IgD-negative memory B cell (primary cell): Measurements from ENCODE around the gene ABHD17A. TPM values are rescaled to one million over a fixed set of nuclear protein-coding genes. Genes with fewer than 3 reads are reported as not detected.
"Not testable (repeated sequence)": the region's sequence is repeated elsewhere in the genome, so short reads cannot be mapped to it uniquely, and the experiment has no call there.

Experiments
- H3K27ac Mint-ChIP-seq, 3 donors: one replicate each; pipeline ENCODE4 v1.8.0; 2020 to 2022; ENCODE audit warnings: mild to moderate bottlenecking in 3 of 3, mixed read lengths in 3 of 3, moderate library complexity in 1 of 3
- H3K27me3 Mint-ChIP-seq: one replicate; pipeline ENCODE4 v1.8.0; 2021; ENCODE audit warnings: mixed read lengths
- H3K36me3 Mint-ChIP-seq: one replicate; pipeline ENCODE4 v1.8.0; 2020; ENCODE audit warnings: mild to moderate bottlenecking, mixed read lengths
- H3K4me1 Mint-ChIP-seq, 3 donors: one replicate each; pipeline ENCODE4 v1.8.0; 2020 to 2022; ENCODE audit warnings: mixed read lengths in 3 of 3, mild to moderate bottlenecking in 1 of 3
- H3K4me3 Mint-ChIP-seq, 4 donors: one replicate each; pipeline ENCODE4 v1.8.0; 2020 to 2022; ENCODE audit warnings: mild to moderate bottlenecking in 4 of 4, mixed read lengths in 4 of 4, moderate library complexity in 3 of 4
- H3K9me3 Mint-ChIP-seq, 3 donors: one replicate each; pipeline ENCODE4 v1.8.0; 2020 to 2021; ENCODE audit warnings: mixed read lengths in 3 of 3, mild to moderate bottlenecking in 1 of 3
- polyA plus RNA-seq: library from polyadenylated mRNA; unstranded; fragments of 300-500 nt; fragmentation: Illumina TruSeq; gene quantifications from one replicate; pipeline ENCODE4 v1.2.3, GENCODE V29; 2021

The ABHD17A gene
- polyA plus RNA-seq, 1 donor from 2014 or later, result 107 TPM

DNA sequence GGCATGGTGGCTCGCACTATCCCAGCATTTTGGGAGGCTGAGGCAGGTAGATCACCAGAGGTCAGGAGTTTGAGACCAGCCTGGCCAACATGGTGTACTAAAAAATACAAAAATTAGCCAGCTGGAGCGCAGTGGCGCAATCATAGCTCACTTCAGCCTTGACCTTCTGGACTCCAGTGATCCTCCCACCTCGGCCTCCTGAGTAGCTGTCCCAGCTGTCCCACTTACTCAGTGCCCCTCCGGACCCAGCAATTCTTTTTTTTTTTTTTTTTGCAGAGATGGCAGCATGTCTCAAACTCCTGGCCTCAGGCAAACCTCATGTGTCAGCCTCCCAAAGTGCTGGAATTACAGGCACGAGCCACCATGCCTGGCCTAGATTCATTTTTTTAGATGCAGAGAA is 17.6 kb upstream of the ABHD17A start:
- Mint-ChIP-seq H3K27me3 (no peaks in the 10 kb centered on the region), H3K36me3 (no peaks in the 10 kb centered on the region), H3K4me1 (peaks cover 23 to 30% (median 23%) of the 10 kb centered on the region in 3 donors), H3K27ac (peak overlapping the region; percentile 95 to 98 (median 98)), H3K4me3 (peak overlapping the region in 3 of 4 donors; percentile 84 to 91 (median 87)), H3K9me3 (no peaks in the 10 kb centered on the region)

DNA sequence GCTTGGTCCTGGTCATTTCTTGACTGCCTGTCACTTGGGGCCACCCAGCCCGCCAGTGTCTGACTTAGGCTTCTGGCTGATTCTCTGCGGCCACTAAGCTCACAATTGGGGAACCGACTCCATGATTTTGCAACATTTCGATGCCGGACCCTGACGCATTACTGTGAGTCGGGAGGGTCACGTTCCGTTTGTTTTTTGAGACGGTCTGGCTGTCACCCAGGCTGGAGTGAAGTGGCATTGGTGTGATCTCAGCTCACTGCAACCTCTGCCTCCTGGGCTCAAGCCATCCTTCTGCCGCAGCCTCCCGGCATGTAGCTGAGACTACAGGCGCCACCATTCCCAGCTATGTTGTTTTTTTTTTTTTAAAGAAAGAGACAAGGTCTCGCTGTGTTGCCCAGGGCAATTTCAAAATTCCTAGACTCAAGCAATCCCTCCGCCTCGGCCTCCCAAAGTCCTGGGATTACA is 16.7 kb upstream of the ABHD17A start:
- Mint-ChIP-seq H3K9me3 (no peaks in the 10 kb centered on the region), H3K27me3 (no peaks in the 10 kb centered on the region), H3K27ac (peak overlapping the region in 1 of 3 donors; percentile 98), H3K36me3 (no peaks in the 10 kb centered on the region), H3K4me3 (peak overlapping the region in 1 of 4 donors; percentile 45), H3K4me1 (peaks cover 26 to 36% (median 31%) of the 10 kb centered on the region in 3 donors)

DNA sequence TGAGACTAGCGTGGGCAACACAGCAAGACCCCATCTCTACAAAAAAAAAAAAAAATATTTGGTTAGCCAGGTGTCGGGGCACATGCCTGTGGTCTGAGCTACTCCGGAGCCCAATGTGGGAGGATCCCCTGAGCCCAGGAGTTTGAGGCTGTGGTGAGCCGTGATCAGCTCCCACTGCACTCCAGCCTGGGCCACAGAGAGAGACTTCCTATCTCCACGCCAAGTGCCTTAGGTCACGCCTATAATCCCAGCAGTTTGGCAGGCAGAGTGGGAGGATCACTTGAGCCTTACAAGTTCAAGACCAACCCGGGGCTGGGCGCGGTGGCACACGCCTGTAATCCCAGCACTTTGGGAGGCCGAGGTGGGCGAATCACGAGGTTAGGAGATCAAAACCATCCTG is 11.2 kb upstream of the ABHD17A start:
- Mint-ChIP-seq H3K9me3 (no peaks in the 10 kb centered on the region), H3K27ac (peak overlapping the region; percentile 98 to 99 (median 99)), H3K4me3 (peak overlapping the region; percentile 84 to 96 (median 92)), H3K36me3 (no peaks in the 10 kb centered on the region), H3K4me1 (peaks cover 15 to 26% (median 15%) of the 10 kb centered on the region in 3 donors), H3K27me3 (no peaks in the 10 kb centered on the region)

DNA sequence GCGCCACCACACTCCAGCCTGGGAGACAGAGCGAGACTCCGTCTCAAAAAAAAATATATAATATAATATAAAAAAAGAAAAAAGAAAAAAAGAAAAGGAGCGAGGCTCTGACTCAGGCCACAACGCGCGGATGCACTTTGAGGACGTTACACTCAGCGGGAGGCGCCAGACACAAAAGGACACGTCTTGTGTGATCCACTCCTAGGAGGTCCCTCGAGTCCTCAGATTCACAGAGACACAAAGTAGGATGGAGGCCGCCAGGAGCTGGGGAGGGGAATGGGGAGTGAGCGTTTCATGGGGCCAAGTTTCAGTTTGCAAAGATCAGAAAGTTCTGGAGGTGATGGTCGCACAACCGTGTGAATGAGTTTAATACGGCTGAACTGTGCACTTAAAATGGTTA is 8.5 kb upstream of the ABHD17A start:
- Mint-ChIP-seq H3K27ac (no peak overlapping the region), H3K36me3 (no peaks in the 10 kb centered on the region), H3K9me3 (no peaks in the 10 kb centered on the region), H3K4me1 (peaks cover 12 to 23% (median 17%) of the 10 kb centered on the region in 3 donors), H3K27me3 (no peaks in the 10 kb centered on the region), H3K4me3 (no peak overlapping the region)

DNA sequence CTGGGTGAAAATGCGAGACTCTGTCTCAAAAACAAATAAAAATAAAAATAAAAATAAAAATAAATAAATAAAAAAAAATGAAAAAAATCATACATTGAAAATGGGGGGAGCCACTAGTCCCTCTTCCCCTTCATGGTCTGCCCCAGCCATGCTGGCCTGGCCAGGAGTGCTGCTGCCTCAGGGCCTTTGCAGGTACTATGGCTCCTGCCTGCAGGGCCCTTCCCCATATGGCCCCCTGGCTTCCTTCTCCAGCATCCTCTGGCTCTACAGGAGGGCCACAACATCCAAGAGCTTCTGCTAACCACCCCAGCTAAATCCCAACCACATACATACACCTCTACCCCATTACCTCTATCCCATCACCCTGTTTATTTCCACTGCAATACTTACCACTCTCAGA is 4.6 kb upstream of the ABHD17A start:
- Mint-ChIP-seq H3K27ac (peak overlapping the region in 1 of 3 donors; percentile 78), H3K27me3 (no peaks in the 10 kb centered on the region), H3K9me3 (no peaks in the 10 kb centered on the region), H3K36me3 (no peaks in the 10 kb centered on the region), H3K4me1 (peaks cover 0 to 10% (median 5%) of the 10 kb centered on the region in 3 donors), H3K4me3 (no peak overlapping the region)

DNA sequence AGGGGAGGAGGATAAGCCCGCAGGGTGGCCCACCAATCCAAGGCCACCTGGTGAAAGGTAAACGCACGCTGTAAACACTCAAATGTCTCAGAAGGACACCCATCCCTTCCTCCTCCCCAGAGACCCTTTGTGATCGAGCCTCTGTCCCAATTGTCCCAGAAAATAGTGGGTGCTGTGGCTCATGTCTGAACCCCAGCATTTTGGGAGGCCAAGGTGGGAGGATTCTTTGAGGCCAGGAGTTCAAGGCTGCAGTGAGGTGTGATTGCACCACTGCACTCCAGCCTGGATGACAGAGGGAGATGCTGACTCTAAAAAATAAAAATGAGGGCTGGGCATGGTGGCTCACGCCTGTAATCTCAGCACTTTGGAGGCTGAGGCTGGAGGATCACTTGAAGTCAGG is 3.1 kb upstream of the ABHD17A start:
- no peaks in the 10 kb centered on the region for H3K27me3 Mint-ChIP-seq
- no peaks in the 10 kb centered on the region for H3K36me3 Mint-ChIP-seq
- H3K27ac Mint-ChIP-seq, result no peak overlapping the region
- peaks cover 12 to 14% (median 14%) of the 10 kb centered on the region in 3 donors for H3K4me1 Mint-ChIP-seq
- no peak overlapping the region for H3K4me3 Mint-ChIP-seq
- H3K9me3 Mint-ChIP-seq, result no peaks in the 10 kb centered on the region

DNA sequence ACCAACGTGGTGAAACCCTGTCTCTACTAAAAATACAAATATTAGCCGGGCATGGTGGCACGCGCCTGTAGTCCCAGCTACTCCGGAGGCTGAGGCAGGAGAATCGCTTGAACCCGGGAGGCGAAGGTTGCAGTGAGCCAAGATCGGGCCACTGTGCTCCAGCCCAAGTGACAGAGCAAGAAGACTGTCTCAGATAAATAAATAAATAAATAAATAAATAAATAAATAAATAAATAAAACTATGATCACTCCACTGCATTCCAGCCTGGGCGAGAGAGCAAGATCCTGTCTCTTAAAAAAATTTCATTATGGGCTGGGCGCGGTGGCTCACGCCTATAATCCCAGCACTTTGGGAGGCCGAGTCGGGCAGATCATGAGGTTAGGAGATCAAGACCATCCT is 1.1 kb upstream of the ABHD17A start:
- not testable (repeated sequence) for H3K27me3 Mint-ChIP-seq, H3K36me3 Mint-ChIP-seq, H3K9me3 Mint-ChIP-seq
- peak overlapping the region in 1 of 3 donors; percentile 39 for H3K27ac Mint-ChIP-seq
- peak overlapping the region in 2 of 4 donors; percentile 45 to 68 for H3K4me3 Mint-ChIP-seq
- peaks cover 20 to 26% (median 22%) of the 10 kb centered on the region in 3 donors for H3K4me1 Mint-ChIP-seq

DNA sequence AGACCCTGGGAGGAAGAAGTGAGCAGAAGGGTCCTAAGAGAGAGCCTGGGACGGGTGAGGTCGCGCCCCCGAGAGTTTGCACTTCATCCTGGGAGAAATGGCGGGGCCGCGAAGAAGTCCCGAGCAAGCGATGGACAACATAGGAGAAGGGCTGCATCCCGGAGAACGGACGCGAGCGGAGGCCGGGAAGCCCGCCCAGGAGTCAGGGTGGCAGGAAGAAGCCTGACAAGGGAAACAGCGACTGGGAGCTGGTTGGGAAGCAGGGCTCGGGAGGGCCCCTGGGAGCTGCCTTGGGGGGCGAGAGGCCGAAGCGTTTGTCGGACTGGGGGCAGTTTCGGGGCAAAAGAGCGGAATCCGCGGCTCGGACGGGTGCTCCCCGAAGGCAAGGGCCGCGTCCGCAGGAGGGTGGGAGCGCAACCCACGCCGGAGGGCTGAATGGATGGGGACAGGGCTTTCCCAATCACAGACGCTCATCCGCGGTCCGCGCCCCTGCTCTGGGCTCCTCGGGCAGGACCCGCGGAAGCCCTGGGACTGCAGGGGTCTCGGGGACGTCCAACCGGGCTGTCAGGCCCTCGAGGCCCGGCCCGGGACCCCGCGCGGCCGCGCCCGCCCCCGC is 469 bp downstream of the ABHD17A start:
- Mint-ChIP-seq H3K27ac (peak overlapping the region; percentile 90 to 98 (median 97)), H3K27me3 (no peaks in the 10 kb centered on the region), H3K4me1 (peaks cover 20 to 24% (median 22%) of the 10 kb centered on the region in 3 donors), H3K36me3 (no peaks in the 10 kb centered on the region), H3K4me3 (peak overlapping the region; percentile 96 to 99 (median 98)), H3K9me3 (no peaks in the 10 kb centered on the region)

DNA sequence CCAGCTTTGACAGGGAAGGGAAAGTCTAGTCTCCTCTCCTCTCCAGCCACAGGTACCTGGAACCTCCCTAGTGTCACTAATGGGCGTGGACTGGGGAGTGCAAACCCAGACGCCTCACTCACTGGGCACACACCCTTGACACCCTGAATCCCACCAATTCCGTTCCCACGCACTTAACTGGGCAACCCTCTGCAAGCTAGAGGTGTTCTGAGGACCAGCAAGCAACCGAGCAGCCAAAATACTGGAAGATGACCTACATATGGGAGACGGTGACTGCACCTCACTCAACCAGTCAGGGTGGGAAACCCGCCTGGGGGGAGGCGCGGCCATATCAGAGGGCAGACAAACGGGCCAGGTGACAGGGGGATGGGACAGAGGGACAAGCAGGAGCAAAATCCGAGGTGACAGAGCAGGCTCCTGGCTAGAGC is 991 bp downstream of the ABHD17A start:
- no peaks in the 10 kb centered on the region for H3K9me3 Mint-ChIP-seq

DNA sequence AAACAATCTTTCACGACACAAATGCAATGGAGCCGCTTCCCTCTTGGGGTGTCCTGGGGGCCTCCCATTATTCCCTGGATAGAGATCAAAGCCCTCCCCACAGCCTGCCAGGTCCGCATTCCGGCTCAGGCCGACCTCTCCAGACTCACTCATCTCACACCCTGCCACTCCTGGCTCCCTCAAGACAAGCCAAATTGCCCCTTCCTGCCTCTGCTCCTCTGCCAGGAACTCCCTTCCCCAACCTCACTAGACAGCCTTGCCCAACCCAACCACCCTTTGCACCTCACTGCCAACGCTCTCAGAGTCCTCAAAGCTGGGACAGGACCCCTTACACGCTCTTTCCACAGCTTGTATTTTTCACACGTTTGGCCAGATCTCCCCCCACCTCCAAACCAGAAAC is 1.5 kb downstream of the ABHD17A start:
- Mint-ChIP-seq H3K27ac (peak overlapping the region; percentile 90 to 98 (median 97)), H3K9me3 (no peaks in the 10 kb centered on the region), H3K4me1 (peaks cover 20 to 24% (median 22%) of the 10 kb centered on the region in 3 donors), H3K36me3 (no peaks in the 10 kb centered on the region), H3K27me3 (no peaks in the 10 kb centered on the region), H3K4me3 (peak overlapping the region; percentile 96 to 99 (median 98))

More for the DNA sequence above, 991 bp downstream of the ABHD17A start:
- Mint-ChIP-seq H3K4me3 (peak overlapping the region; percentile 96 to 99 (median 98)), H3K27me3 (no peaks in the 10 kb centered on the region), H3K36me3 (no peaks in the 10 kb centered on the region), H3K4me1 (peaks cover 20 to 24% (median 22%) of the 10 kb centered on the region in 3 donors), H3K27ac (peak overlapping the region; percentile 90 to 98 (median 97))

DNA sequence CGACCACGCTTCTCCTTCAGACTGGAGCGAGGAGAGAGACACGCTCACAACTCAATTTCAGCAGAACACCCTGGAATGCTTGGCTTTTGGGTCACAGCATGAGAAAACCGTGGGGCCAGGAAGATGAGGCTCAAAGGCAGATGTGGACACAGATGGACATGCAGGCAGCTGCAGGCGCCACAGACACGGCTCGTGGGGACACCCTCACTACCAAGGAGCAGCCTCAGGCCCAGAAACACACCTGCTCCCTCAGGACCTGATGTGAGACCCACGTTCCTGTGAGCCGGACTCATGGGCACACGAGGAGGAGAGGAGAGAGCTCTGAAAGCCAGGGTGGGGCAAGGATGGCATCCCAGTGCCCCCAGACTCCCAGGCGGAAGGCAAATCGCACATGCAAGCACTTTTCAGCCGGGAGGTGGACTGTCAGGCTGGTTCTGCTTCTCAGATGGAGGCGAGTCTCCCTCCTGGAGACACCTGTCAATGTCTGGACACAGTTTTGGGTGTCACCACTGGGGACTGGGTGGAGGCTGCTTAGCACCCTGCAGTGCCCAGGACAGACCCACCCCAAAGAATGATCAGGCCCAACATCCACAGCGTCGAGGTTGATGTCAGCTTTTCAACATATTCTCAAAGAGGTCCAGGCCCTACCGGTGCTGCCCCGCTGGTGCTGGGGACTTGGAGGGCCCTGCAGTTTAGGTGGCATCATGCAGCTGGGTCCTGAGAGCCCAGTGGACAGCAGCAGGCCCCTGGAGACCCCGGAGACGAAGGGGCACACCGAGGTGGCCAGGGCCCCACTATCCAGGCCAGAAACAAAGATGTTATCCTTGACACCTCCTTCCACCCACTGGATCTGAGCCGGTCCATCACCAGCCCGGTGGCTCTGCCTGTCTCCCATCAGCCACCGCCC is 2.3 kb downstream of the ABHD17A start:
- no peaks in the 10 kb centered on the region for H3K27me3 Mint-ChIP-seq
- H3K36me3 Mint-ChIP-seq, result no peaks in the 10 kb centered on the region
- H3K9me3 Mint-ChIP-seq, result no peaks in the 10 kb centered on the region
- H3K27ac Mint-ChIP-seq, result peak overlapping the region; percentile 93 to 98 (median 97)
- peak overlapping the region; percentile 96 to 99 (median 98) for H3K4me3 Mint-ChIP-seq
- H3K4me1 Mint-ChIP-seq, result peaks cover 20 to 24% (median 22%) of the 10 kb centered on the region in 3 donors

DNA sequence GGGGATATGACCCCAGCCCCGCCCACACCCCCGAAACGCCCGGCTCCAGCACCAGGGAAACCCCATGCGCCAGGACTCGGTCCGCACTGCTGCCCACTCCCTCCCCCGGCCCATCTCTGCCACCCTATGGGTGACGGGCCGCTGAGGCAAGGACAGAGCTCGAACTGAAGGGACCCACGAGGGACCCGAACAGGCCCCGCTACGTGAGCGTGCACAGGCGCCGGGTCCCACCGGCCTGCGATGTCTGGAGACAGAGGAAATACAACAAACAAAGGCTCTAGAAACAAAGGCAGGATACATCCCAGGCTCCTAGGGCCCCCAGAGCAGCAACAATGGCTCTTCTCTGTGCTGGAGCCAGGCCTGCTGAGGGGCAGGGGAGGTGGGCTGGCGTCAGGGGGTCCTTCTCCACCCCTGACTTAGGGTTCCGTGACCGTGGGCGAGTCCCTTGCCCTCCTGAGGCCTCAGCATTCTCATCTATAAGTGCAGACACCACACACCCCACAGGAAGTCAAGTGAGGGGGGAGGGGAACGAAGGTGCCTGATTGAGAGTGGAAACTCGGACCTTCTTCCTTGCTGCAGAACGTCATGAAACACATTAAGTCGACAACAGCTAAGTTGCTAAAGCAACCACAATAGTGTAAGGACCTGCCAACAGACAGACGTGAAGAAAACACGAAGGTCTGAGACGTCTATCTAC is 3.1 kb downstream of the ABHD17A start:
- Mint-ChIP-seq H3K4me3 (peak overlapping the region; percentile 88 to 97 (median 95)), H3K27me3 (no peaks in the 10 kb centered on the region), H3K36me3 (no peaks in the 10 kb centered on the region), H3K4me1 (peaks cover 20 to 24% (median 22%) of the 10 kb centered on the region in 3 donors), H3K27ac (peak overlapping the region; percentile 92 to 97 (median 93)), H3K9me3 (no peaks in the 10 kb centered on the region)

DNA sequence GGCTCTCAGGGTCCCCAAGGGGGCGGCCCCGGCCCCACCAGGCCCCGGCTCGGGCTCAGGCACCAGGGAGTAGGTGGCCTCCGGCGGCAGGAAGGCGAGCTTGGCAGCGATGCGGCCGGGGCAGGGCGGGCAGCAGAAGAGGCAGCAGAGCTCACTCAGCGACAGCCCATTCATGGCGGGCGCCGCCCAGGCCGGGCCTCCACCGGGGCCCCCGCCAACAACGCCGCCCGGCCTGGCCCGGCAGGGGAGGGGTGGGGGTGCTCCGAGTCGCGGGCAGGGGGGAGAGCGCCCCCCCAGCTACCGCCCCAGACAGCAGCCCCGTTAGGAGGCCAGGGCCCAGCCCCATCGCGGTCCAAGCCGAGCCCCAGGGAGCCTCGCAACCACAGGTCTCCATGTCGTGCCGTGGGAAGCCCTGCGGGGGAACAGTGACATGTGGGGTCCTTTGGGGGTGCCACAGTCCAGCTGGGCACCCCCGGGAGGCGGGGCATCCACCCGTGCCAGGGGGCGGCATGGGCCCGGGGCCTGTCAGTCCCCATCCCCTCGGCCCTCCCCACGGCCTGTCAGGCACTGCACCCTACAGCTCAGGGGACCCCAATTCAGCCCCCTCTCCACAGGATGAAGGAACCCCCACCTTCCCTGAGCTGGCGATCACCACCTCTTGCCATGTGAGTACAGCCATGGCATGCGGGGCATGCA is 3.8 kb downstream of the ABHD17A start:
- not testable (repeated sequence) for H3K27me3 Mint-ChIP-seq, H3K9me3 Mint-ChIP-seq, H3K36me3 Mint-ChIP-seq
- H3K4me1 Mint-ChIP-seq, result peaks cover 20 to 24% (median 22%) of the 10 kb centered on the region in 3 donors
- peak overlapping the region in 2 of 4 donors; percentile 88 to 96 for H3K4me3 Mint-ChIP-seq
- H3K27ac Mint-ChIP-seq, result peak overlapping the region in 1 of 3 donors; percentile 97
